Gastrocnemius medialis (tissue), 4 donors: ENCODE measurements around the gene SCN9A.

Source experiments
- POLR2A ChIP-seq, 2 donors: fragments of 450-650 bp; IDR thresholded peaks; one replicate each; pipeline ENCODE4 v1.6.1; 2017; ENCODE audit warnings: antibody characterized with exemption in 2 of 2, mild to moderate bottlenecking in 2 of 2, moderate library complexity in 2 of 2
- TF ChIP-seq, protein P1 (sequence below), 5 experiments: fragments of 450-650 bp in 3 of 5; fragments of 200-600 bp in 2 of 5; sonication (generic) in 2 of 5; IDR thresholded peaks in 4 of 5; conservative IDR thresholded peaks in 1 of 5; 1 replicate in 4 of 5; 2 replicates in 1 of 5; pipeline ENCODE4 v1.5.1; 2016 to 2019; ENCODE audit warnings: antibody characterized with exemption in 5 of 5, mild to moderate bottlenecking in 3 of 5, moderate library complexity in 3 of 5

DNA sequence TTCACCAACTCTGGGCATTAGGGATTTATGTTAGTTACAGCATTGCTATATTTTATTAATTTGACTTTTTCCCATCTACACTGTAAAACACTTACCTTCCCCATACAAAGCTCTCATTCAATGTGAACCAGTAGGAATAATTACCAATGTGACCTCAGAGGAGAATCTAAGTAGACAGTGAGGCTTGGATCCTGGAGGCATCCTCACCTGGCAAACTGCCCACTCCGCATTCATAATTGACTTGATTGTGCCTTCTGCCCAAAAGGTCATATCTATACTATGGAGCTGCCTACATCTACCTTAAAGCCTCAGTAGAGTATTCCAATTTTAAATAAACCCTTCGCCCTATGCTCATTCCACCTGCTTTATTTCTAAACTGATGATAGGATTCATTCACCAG lies 202.5 kb downstream of the SCN9A start:
- TF ChIP-seq, protein P1, sequence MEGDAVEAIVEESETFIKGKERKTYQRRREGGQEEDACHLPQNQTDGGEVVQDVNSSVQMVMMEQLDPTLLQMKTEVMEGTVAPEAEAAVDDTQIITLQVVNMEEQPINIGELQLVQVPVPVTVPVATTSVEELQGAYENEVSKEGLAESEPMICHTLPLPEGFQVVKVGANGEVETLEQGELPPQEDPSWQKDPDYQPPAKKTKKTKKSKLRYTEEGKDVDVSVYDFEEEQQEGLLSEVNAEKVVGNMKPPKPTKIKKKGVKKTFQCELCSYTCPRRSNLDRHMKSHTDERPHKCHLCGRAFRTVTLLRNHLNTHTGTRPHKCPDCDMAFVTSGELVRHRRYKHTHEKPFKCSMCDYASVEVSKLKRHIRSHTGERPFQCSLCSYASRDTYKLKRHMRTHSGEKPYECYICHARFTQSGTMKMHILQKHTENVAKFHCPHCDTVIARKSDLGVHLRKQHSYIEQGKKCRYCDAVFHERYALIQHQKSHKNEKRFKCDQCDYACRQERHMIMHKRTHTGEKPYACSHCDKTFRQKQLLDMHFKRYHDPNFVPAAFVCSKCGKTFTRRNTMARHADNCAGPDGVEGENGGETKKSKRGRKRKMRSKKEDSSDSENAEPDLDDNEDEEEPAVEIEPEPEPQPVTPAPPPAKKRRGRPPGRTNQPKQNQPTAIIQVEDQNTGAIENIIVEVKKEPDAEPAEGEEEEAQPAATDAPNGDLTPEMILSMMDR (IDR thresholded peaks at IDR 0.05 in 4 of 5, conservative IDR thresholded peaks at IDR 0.05 in 1 of 5) = no peak
- TF ChIP-seq POLR2A (IDR thresholded peaks at IDR 0.05) = no peak
